Activated naive CD4-positive, alpha-beta T cell treated with anti-CD3 and anti-CD28 coated beads, Interleukin-2, amount 10 ng/mL, durations not matched to agents 7 days and 5 days (primary cell): ENCODE measurements around the gene QRSL1.

Experiments used
- CTCF ChIA-PET: fragments of 350-600 bp; sonication (Branson Sonifier 250); formaldehyde crosslinking; loops from one replicate; lab custom pipeline; 2021; ENCODE audit warnings: antibody characterized with exemption; lab: Charles Lee
- DNase-seq: peaks from one replicate; pipeline ENCODE4 v3.0.0-alpha.2; 2020
- H3K27ac Mint-ChIP-seq: one replicate; pipeline ENCODE4 v1.8.0; 2021; ENCODE audit warnings: mild to moderate bottlenecking, moderate library complexity, mixed read lengths
- H3K27me3 Mint-ChIP-seq: one replicate; pipeline ENCODE4 v1.8.0; 2021; ENCODE audit warnings: mild to moderate bottlenecking, mixed read lengths
- H3K36me3 Mint-ChIP-seq: one replicate; pipeline ENCODE4 v1.8.0; 2021; ENCODE audit warnings: mixed read lengths
- H3K4me1 Mint-ChIP-seq: one replicate; pipeline ENCODE4 v1.8.0; 2021; ENCODE audit warnings: mixed read lengths
- H3K4me3 Mint-ChIP-seq: one replicate; pipeline ENCODE4 v1.8.0; 2021; ENCODE audit warnings: mild to moderate bottlenecking, moderate library complexity, mixed read lengths
- H3K9me3 Mint-ChIP-seq: one replicate; pipeline ENCODE4 v1.8.0; 2021; ENCODE audit warnings: mixed read lengths

QRSL1 gene

GRCh38 chr6:106631346-106631745 lies 2.0 kb downstream of the QRSL1 start:
- H3K9me3 Mint-ChIP-seq, result no peaks in the 10 kb centered on the region
- H3K4me3 Mint-ChIP-seq, result no peak overlapping the region
- DNase-seq, result no peak
- H3K27me3 Mint-ChIP-seq, result no peaks in the 10 kb centered on the region
- peaks cover 5% of the 10 kb centered on the region for H3K36me3 Mint-ChIP-seq
- peaks cover 34% of the 10 kb centered on the region for H3K4me1 Mint-ChIP-seq
- CTCF ChIA-PET, result no interaction called here
- no peak overlapping the region for H3K27ac Mint-ChIP-seq

GRCh38 chr6:106634565-106634964 lies 5.2 kb downstream of the QRSL1 start:
- Mint-ChIP-seq H3K4me1 (peaks cover 27% of the 10 kb centered on the region), H3K4me3 (no peak overlapping the region), H3K27me3 (no peaks in the 10 kb centered on the region), H3K9me3 (no peaks in the 10 kb centered on the region), H3K27ac (no peak overlapping the region), H3K36me3 (peaks cover 11% of the 10 kb centered on the region)
- CTCF ChIA-PET, result no interaction called here
- no peak for DNase-seq

DNA sequence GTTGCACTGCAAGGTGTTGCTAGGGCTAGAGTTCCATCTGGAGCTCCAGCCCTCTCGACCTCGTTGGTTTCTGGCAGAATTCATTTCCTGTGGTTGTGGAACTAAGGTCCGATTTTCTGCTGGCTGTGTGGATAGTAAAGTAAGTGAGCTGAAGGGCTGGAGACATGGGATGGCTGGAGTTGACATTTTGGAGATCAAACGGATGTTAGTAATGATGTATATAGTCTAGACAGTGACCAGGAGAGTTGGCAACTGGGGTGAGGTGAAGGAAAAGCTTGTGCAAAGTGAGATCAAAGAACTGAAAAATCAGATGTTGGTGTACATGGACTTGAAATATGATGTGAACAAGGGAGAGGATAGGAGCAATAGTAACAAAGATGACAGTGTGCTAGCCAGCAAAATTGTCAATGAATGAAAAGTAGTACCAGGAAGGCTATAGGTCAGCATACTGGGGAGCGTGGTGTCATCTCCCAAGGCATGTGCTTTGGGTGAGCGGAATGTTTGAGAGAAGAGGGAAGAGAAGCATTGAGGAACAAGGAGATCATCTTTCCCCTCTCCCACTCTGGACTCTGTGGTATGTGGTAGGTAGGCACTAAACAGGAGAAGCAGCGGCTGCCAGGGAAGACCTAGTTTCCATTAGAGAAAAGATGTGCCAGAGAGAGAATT lies 7.8 kb downstream of the QRSL1 start:
- Mint-ChIP-seq H3K36me3 (peaks cover 9% of the 10 kb centered on the region), H3K27ac (no peak overlapping the region), H3K4me1 (peaks cover 16% of the 10 kb centered on the region), H3K4me3 (no peak overlapping the region), H3K9me3 (no peaks in the 10 kb centered on the region), H3K27me3 (no peaks in the 10 kb centered on the region)
- CTCF ChIA-PET, result no interaction called here
- DNase-seq, result no peak

GRCh38 chr6:106637717-106638341 lies 8.5 kb downstream of the QRSL1 start:
- H3K27ac Mint-ChIP-seq, result no peak overlapping the region

GRCh38 chr6:106639812-106640211 lies 10.4 kb downstream of the QRSL1 start:
- Mint-ChIP-seq H3K36me3 (peaks cover 22% of the 10 kb centered on the region), H3K27me3 (no peaks in the 10 kb centered on the region), H3K27ac (no peak overlapping the region), H3K4me1 (peaks cover 13% of the 10 kb centered on the region), H3K9me3 (no peaks in the 10 kb centered on the region), H3K4me3 (no peak overlapping the region)
- CTCF ChIA-PET, result no interaction called here
- DNase-seq, result no peak

More at GRCh38 chr6:106637717-106638341, 8.5 kb downstream of the QRSL1 start:
- CTCF ChIA-PET, result no interaction called here
- H3K27me3 Mint-ChIP-seq, result no peaks in the 10 kb centered on the region
- no peaks in the 10 kb centered on the region for H3K9me3 Mint-ChIP-seq
- H3K36me3 Mint-ChIP-seq, result peaks cover 11% of the 10 kb centered on the region
- H3K4me1 Mint-ChIP-seq, result peaks cover 14% of the 10 kb centered on the region
- no peak overlapping the region for H3K4me3 Mint-ChIP-seq
- DNase-seq, result no peak

DNA sequence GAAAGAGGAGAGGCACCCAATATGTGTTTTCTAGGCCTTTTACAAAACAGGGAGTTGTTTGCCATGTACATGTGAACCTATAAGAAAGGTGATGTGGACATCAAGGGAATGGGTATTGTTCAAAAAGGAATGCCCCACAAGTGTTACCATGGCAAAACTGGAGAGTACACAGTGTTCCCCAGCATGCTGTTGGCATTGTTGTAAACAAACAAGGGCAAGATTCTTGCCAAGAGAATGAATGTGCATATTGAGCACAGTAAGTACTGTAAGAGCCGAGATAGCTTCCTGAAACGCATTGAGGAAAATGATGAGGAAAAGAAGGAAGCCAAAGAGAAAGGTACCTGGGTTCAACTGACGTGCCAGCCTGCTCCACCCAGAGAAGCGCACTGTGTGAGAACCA lies 13.1 kb downstream of the QRSL1 start:
- Mint-ChIP-seq H3K36me3 (peaks cover 29% of the 10 kb centered on the region), H3K27me3 (no peaks in the 10 kb centered on the region), H3K4me3 (no peak overlapping the region), H3K27ac (no peak overlapping the region), H3K4me1 (peaks cover 6% of the 10 kb centered on the region), H3K9me3 (no peaks in the 10 kb centered on the region)
- DNase-seq, result no peak
- CTCF ChIA-PET, result no interaction called here

- no peak for DNase-seq
- H3K27me3 Mint-ChIP-seq, result no peaks in the 10 kb centered on the region
- no peaks in the 10 kb centered on the region for H3K9me3 Mint-ChIP-seq
- H3K27ac Mint-ChIP-seq, result no peak overlapping the region
- CTCF ChIA-PET, result no interaction called here
- H3K4me3 Mint-ChIP-seq, result no peak overlapping the region
- peaks cover 29% of the 10 kb centered on the region for H3K36me3 Mint-ChIP-seq
- peaks cover 3% of the 10 kb centered on the region for H3K4me1 Mint-ChIP-seq
Measured at GRCh38 chr6:106643061-106643460, 13.7 kb downstream of the QRSL1 start.

- Mint-ChIP-seq H3K27me3 (no peaks in the 10 kb centered on the region), H3K4me1 (no peaks in the 10 kb centered on the region), H3K4me3 (no peak overlapping the region), H3K27ac (no peak overlapping the region), H3K36me3 (peaks cover 36% of the 10 kb centered on the region), H3K9me3 (no peaks in the 10 kb centered on the region)
- no peak for DNase-seq
- CTCF ChIA-PET, result no interaction called here
Measured at GRCh38 chr6:106648651-106649308, 19.4 kb downstream of the QRSL1 start.

DNA sequence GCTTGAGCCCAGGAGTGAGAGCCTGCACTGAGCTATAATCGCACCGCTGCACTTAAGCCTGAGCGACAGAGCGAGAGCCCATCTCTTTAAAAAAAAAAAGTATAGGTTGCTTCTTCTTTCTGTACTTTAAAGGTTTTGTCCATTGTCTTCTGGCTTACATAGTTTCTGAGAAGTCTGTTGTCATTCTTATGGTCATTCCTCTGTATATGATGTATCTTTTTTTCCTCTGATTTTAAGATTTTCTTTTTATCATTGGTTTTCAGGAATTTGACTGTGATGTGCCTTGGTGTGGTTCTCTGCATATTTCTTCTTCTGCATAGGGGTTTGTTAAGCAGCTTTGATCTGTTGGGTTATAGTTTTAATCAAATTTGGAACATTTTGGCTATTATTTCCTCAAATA lies 29.1 kb downstream of the QRSL1 start:
- Mint-ChIP-seq H3K4me3 (no peak overlapping the region), H3K36me3 (peaks cover 66% of the 10 kb centered on the region)
- CTCF ChIA-PET, result no interaction called here

DNA sequence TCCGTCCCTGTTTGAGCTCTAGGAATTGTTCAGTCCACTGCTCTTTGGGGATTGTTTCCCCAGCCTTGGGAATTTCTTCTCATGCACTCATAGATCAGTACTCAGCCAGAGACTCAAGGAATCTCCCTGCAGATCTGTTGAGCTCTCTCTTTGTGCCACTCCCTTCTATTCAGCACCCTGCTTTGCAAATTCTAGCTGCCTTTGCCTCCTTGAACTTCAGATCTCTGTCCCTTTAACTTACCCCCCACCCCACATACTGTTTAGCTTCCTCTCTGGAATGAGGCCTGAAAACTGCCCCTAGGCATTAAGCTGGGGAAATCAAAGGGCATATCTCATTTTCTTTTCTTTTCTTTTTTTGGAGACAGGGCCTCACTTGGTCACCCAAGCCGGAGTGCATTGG lies 30.5 kb downstream of the QRSL1 start:
- DNase-seq, result no peak
- H3K4me3 Mint-ChIP-seq, result no peak overlapping the region
- no peaks in the 10 kb centered on the region for H3K27me3 Mint-ChIP-seq
- no peak overlapping the region for H3K27ac Mint-ChIP-seq
- H3K9me3 Mint-ChIP-seq, result peaks cover 12% of the 10 kb centered on the region
- CTCF ChIA-PET, result no interaction called here
- peaks cover 70% of the 10 kb centered on the region for H3K36me3 Mint-ChIP-seq
- H3K4me1 Mint-ChIP-seq, result peaks cover 3% of the 10 kb centered on the region

More for the DNA sequence above, 29.1 kb downstream of the QRSL1 start:
- H3K4me1 Mint-ChIP-seq, result no peaks in the 10 kb centered on the region
- no peak for DNase-seq
- no peaks in the 10 kb centered on the region for H3K27me3 Mint-ChIP-seq
- peaks cover 12% of the 10 kb centered on the region for H3K9me3 Mint-ChIP-seq
- no peak overlapping the region for H3K27ac Mint-ChIP-seq

DNA sequence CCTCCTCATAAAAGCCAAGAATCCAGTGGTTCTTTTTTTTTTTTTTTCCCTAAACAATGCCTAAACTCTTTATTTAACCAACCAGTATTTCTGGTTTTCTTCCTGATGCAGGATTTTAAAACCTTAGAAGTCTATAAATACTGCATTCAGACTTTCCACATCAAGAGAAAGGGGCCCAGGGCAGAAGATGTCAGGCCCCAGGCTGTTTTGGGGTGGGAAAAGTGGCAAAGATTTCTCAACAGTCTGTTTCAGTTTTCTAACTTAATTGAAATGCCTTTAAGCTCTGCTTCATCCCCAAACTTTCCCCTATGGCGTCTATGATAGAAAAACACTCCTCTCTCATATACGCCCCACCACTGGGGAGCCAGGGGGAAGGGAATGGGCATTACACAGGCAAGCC lies 33.1 kb downstream of the QRSL1 start:
- H3K27me3 Mint-ChIP-seq, result no peaks in the 10 kb centered on the region
- H3K9me3 Mint-ChIP-seq, result peaks cover 10% of the 10 kb centered on the region
- CTCF ChIA-PET, result no interaction called here
- H3K36me3 Mint-ChIP-seq, result peaks cover 61% of the 10 kb centered on the region
- no peak overlapping the region for H3K4me3 Mint-ChIP-seq
- peaks cover 3% of the 10 kb centered on the region for H3K4me1 Mint-ChIP-seq
- H3K27ac Mint-ChIP-seq, result no peak overlapping the region
- DNase-seq, result no peak

DNA sequence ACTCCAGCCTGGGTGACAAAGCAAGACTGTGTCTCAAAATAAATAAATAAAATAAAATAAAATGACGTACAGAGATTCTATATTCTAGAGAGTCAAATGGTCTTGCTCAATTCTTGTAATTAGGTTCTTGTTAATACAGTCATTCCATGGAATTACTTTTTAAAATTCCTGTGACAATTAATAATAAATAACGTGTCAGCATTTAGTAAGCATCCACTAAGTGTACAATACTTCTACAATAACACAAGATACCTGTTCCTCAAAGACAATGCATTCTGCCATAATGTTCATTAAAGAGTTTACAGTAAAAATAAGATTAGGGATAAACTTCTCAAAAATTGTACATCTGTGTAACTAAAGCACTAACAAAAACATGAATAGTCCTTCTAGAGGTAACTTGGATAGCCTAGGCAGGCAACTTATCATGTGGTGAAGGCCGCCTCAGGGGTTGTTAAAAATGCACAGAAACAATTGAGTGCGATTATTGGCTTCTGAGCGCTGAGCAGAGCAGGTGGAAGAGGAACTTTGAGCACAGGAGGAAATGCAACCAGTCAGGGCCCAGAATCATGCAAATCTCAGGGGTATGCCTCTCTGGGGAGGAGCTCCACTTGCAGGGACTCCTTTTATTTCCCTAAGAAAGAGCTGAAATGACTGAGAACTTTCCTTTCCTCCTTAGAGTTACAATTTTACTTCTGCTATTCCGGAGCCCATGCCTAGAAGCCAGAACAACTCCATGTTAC lies 37.1 kb downstream of the QRSL1 start:
- no peak for DNase-seq
- no peak overlapping the region for H3K4me3 Mint-ChIP-seq
- H3K27me3 Mint-ChIP-seq, result no peaks in the 10 kb centered on the region
- H3K4me1 Mint-ChIP-seq, result peaks cover 3% of the 10 kb centered on the region
- CTCF ChIA-PET, result interaction anchor here (1.2 kb wide), 1 partner anchor 58 kb away, joined by 4 read pairs; no protein-coding TSS in a partner anchor
- H3K27ac Mint-ChIP-seq, result no peak overlapping the region
- no peaks in the 10 kb centered on the region for H3K9me3 Mint-ChIP-seq
- H3K36me3 Mint-ChIP-seq, result peaks cover 32% of the 10 kb centered on the region

- Mint-ChIP-seq H3K4me3 (no peak overlapping the region), H3K27ac (no peak overlapping the region), H3K27me3 (no peaks in the 10 kb centered on the region), H3K36me3 (peaks cover 32% of the 10 kb centered on the region), H3K9me3 (no peaks in the 10 kb centered on the region), H3K4me1 (peaks cover 3% of the 10 kb centered on the region)
- CTCF ChIA-PET, result no interaction called here
- DNase-seq, result no peak
Measured at GRCh38 chr6:106667022-106667402, 37.6 kb downstream of the QRSL1 start.

GRCh38 chr6:106670236-106670635 lies 40.9 kb downstream of the QRSL1 start:
- Mint-ChIP-seq H3K27me3 (no peaks in the 10 kb centered on the region), H3K27ac (no peak overlapping the region), H3K9me3 (no peaks in the 10 kb centered on the region), H3K4me1 (no peaks in the 10 kb centered on the region), H3K36me3 (peaks cover 7% of the 10 kb centered on the region), H3K4me3 (no peak overlapping the region)
- CTCF ChIA-PET, result no interaction called here
- DNase-seq, result no peak
